Measurements from ENCODE around the gene EML5.

The EML5 gene

DNA sequence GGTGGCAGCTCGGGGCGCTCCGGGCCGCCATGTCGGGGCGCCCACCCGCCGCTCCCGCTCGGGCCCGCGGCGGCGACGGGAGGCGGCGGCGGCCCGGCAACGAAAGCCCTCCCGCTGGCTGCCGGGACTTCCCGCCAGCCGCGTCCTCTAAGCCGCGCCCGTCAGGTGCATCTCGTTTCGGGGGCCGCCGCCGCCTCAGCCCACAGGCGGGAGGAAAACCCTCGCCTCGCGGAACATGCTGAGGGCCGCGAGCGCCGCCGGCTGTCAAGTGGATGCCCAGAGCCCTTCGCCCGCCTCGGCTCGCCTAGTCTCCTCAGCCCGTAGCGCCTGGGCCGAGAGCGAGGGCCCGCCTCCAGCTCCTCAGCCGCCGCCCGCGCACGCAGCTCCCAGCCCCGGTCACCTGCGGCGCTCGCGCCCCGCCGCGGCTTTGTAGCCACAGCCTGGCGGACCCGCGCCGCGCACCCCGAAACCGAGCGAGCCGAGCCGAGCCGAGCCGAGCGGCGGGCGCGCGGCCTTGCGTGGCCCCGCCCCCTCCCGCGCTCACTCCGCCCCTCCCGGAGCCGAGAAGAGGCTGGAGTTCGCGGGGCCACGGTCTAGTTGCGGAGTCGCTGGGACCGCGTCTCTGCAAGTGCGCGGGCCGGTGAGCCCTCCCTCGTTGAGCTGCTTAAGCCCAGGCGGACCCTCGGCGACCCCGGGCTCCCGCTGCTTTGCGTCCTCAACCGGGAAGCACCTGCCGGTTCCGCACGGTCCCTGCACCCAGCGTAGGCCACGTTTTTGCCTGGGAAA lies at the start of gene EML5:
TSS of gene EML5 (minus strand) at position 481 of the 786 bp plus-strand sequence. CDS start at position 31, 450 bp downstream.
- peak within 1 kb of the TSS; percentile 47 for H3K4me3 ChIP-seq (ENCODE audit: low read depth, low read length)
- TF ChIP-seq, protein P1, sequence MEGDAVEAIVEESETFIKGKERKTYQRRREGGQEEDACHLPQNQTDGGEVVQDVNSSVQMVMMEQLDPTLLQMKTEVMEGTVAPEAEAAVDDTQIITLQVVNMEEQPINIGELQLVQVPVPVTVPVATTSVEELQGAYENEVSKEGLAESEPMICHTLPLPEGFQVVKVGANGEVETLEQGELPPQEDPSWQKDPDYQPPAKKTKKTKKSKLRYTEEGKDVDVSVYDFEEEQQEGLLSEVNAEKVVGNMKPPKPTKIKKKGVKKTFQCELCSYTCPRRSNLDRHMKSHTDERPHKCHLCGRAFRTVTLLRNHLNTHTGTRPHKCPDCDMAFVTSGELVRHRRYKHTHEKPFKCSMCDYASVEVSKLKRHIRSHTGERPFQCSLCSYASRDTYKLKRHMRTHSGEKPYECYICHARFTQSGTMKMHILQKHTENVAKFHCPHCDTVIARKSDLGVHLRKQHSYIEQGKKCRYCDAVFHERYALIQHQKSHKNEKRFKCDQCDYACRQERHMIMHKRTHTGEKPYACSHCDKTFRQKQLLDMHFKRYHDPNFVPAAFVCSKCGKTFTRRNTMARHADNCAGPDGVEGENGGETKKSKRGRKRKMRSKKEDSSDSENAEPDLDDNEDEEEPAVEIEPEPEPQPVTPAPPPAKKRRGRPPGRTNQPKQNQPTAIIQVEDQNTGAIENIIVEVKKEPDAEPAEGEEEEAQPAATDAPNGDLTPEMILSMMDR (IDR thresholded peaks at IDR 0.05; ENCODE audit: low read depth, low read length, missing control alignments) = peak; percentile 47
- in situ Hi-C loops (cut with HindIII; ENCODE audit: low sequenced_read_pairs) = no loop called here
- DNase-seq (ENCODE audit: low read depth) = no peak

DNA sequence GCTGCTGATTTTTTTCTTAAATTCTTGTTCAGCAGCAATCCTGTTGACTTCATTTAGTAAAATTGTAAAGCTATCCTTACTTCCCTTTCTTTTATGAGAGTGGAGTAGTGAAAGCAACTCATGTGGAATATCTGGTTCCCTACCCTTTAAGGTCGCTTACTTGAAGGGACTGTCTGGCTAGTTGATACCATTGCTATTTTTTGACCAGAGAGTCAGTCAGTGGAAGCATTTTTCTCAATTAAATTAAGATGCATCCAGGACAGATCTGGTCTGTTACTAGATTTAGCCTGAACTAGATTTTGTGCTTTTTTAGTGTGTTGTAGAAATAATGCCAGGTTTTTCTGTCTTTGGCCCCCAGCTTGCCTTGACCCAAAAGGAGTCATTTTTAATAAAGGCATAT lies 49.7 kb upstream of the EML5 start:
- no peak overlapping the region for H3K4me3 ChIP-seq (ENCODE audit: low read depth, low read length)
- in situ Hi-C loops (cut with HindIII; ENCODE audit: low sequenced_read_pairs) = no loop called here
- no peak for DNase-seq (ENCODE audit: low read depth)
- TF ChIP-seq, protein P1 (IDR thresholded peaks at IDR 0.05; ENCODE audit: low read depth, low read length, missing control alignments) = no peak

DNA sequence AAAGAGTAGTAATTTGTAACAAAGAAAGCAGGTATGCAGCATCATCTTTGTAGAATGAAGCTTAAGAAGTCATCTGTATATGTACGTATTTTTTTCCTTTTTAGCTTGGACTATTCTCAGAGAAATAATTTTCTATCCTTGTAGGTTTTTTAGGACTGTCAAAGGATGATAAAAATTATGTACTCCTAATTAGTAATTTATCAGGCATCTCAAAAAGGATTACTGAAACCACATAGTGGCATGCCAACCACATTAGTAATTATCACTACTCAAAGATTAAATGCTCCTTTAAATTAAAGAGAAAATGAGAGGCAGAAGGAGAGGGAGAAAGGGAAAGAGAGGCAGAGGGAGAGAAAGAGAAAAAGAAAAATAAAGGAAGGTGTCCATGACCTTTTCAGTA lies 49.0 kb upstream of the EML5 start:
- no peak for DNase-seq (ENCODE audit: low read depth)
- no peak overlapping the region for H3K4me3 ChIP-seq (ENCODE audit: low read depth, low read length)
- in situ Hi-C loops (cut with HindIII; ENCODE audit: low sequenced_read_pairs) = no loop called here
- TF ChIP-seq, protein P1 (IDR thresholded peaks at IDR 0.05; ENCODE audit: low read depth, low read length, missing control alignments) = no peak

DNA sequence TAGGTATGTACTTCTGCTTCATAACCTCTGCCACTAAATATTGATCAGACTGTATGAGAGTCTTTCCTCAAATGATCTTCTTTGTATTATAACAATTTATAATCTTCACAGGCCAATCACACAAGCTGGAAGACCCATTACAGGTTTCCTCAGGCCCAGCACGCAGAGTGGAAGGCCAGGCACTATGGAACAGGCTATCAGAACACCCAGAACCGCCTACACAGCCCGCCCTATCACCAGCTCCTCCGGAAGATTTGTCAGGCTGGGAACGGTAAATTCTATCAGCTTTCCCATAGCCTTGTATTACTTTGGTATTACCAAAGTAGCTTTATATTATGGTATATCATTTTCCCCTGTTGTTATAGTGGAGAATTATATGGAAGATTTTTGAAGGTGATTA lies 48.2 kb upstream of the EML5 start:
- in situ Hi-C loops (cut with HindIII; ENCODE audit: low sequenced_read_pairs) = no loop called here
- no peak overlapping the region for H3K4me3 ChIP-seq (ENCODE audit: low read depth, low read length)
- TF ChIP-seq, protein P1 (IDR thresholded peaks at IDR 0.05; ENCODE audit: low read depth, low read length, missing control alignments) = no peak
- DNase-seq (ENCODE audit: low read depth) = no peak

DNA sequence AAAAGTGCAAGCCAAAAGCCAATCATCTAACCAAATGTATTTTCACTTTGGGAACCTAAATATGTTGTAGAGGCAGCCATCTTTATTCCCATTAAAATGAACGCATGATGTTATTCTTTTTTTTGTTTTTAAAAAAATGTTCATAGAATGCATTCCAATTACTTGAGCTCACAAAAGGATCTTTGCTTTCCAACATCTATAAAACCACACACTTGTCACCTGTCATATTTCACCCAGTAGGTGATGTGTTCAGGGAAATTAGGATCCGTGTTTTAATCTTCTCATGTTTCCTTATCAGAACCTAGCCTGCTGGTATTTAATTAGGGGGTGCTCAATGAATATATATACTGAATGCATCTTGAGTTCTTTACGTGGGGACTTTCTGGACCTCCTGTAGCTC lies 45.3 kb upstream of the EML5 start:
- TF ChIP-seq, protein P1 (IDR thresholded peaks at IDR 0.05; ENCODE audit: low read depth, low read length, missing control alignments) = no peak
- H3K4me3 ChIP-seq (ENCODE audit: low read depth, low read length) = no peak overlapping the region
- no peak for DNase-seq (ENCODE audit: low read depth)
- in situ Hi-C loops (cut with HindIII; ENCODE audit: low sequenced_read_pairs) = no loop called here

DNA sequence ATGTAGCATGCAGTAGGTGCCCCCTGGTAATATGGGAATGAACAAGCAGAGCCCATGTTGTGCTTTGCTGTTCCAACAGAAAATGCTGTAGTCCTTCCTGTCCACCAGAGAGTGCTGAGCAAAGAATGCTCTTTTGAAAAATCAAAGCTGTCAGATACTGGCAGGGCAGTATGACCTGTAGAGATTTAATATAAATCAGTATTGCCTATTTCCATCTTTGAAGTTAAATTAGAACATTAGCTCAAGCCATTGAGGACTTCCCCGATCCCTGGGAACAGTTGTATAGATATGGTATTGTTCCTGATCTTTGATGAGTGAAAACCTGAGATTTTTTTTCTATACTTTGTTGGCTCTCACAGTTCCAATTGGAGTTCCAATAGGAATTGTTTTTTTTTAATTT lies 44.7 kb upstream of the EML5 start:
- DNase-seq (ENCODE audit: low read depth) = no peak
- in situ Hi-C loops (cut with HindIII; ENCODE audit: low sequenced_read_pairs) = no loop called here
- TF ChIP-seq, protein P1 (IDR thresholded peaks at IDR 0.05; ENCODE audit: low read depth, low read length, missing control alignments) = no peak
- H3K4me3 ChIP-seq (ENCODE audit: low read depth, low read length) = no peak overlapping the region

All from astrocyte of the cerebellum (primary cell).